Suppressor macrophage treated with lipopolysaccharide for 4 hours (primary cell): Measurements from ENCODE around the gene RALGPS2.
"Not testable (repeated sequence)": the region's sequence is repeated elsewhere in the genome, so short reads cannot be mapped to it uniquely, and the experiment has no call there.

Source experiments
- DNase-seq: peaks from one replicate; pipeline ENCODE4 v3.0.0-alpha.2; 2020

Gene RALGPS2

GRCh38 chr1:178784131-178784536 lies 59.1 kb downstream of the RALGPS2 start:
- no peak for DNase-seq

DNA sequence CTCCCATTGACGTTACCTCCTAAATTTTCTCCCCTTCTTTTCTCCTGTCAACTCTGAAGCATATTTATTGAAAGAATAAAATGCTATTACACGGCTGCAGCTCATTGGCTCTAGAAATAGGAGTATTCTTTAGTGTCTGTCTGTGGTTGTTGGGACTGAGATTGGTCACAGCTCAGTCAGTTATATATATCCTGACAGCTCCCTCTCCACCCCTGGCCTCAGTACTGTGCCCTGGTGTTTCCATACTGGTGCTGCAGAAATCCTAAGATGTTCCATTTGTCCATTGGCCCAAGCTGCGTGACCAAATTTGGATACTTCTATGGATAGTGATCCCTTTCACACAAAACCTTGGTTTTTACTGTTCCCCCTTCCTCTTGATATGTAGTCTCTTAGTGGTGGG lies 67.3 kb downstream of the RALGPS2 start:
- no peak for DNase-seq

DNA sequence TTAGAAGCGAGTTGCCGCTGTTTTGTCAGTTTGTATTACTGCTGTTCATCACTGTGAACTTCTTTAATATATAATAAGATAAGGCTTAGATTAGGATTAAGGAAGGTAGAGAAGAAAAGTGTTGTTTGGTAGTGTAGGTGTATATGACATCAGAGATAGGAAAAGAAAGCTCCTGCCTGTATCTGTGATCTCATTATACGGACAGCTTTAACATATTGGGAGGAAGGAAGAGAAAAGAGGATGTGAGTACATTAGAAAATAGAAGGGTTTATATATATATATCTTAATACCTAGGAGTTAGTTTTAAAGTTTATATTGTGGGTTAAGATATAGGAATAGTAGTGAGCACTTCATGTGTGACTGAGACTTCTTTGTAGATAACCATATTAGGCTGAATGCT lies 71.0 kb downstream of the RALGPS2 start:
- DNase-seq = no peak

DNA sequence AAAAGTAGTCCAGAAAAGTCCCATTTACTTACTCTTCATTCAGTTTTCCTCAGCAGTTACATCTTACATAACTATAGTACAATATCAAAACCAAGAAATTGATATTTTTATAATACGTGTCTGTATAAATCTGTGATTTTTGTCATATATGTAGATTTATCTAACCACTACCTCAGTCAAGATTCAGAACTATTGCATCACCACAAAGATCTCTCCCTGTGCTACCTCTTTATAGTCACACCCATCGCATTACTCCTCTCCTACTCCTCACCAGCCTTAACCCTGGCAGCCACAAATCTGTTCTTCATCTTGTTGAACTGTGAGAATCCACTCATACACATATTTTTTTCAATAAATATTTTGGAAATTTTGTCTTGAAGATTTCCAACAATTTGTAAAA lies 72.5 kb downstream of the RALGPS2 start:
- DNase-seq = no peak

GRCh38 chr1:178798232-178798861 lies 73.3 kb downstream of the RALGPS2 start:
- DNase-seq = no peak

- DNase-seq = no peak
Observed at GRCh38 chr1:178802873-178803272, 77.8 kb downstream of the RALGPS2 start.

- DNase-seq = no peak
Observed at GRCh38 chr1:178806665-178807300, 81.7 kb downstream of the RALGPS2 start.

DNA sequence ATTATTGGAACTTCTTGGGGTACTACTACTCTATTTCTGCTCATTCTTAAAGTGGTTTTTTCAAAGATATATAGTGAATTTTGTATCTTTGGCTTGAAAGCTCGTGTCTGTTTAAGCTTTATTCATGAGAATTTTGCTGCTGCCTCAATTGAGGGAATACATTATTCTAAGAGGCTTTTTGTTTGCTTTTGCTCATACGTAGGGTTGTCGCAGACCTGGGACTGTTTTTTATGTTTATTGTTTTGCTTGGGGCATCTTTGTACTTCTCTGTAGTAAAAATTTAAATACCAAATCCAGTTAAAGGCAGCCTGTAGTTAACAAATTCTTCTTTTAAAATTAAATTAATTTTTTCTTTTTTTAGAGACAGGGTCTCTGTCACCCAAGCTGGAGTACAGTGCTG lies 83.5 kb downstream of the RALGPS2 start:
- DNase-seq = no peak

GRCh38 chr1:178810585-178810984 lies 85.5 kb downstream of the RALGPS2 start:
- DNase-seq = no peak

GRCh38 chr1:178818416-178818815 lies 93.4 kb downstream of the RALGPS2 start:
- DNase-seq = no peak

DNA sequence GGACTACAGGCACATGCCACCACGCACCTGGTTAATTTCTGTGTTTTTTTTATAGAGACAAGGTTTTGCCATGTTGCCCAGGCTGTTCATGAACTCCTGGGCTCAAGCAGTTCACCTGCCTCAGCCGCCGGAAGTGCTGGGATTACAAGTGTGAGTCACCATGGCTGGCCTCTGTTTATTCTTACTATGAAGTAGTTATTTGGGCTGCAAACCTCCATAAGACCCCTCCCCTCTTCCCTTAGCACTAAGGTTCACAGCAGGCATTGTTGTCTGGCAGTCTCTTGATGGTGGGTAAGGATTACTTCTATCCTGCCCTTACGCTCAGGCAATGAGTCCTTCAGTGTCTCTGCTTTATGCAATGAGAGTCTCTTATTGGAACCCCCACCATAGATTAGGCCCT lies 94.1 kb downstream of the RALGPS2 start:
- DNase-seq = no peak

DNA sequence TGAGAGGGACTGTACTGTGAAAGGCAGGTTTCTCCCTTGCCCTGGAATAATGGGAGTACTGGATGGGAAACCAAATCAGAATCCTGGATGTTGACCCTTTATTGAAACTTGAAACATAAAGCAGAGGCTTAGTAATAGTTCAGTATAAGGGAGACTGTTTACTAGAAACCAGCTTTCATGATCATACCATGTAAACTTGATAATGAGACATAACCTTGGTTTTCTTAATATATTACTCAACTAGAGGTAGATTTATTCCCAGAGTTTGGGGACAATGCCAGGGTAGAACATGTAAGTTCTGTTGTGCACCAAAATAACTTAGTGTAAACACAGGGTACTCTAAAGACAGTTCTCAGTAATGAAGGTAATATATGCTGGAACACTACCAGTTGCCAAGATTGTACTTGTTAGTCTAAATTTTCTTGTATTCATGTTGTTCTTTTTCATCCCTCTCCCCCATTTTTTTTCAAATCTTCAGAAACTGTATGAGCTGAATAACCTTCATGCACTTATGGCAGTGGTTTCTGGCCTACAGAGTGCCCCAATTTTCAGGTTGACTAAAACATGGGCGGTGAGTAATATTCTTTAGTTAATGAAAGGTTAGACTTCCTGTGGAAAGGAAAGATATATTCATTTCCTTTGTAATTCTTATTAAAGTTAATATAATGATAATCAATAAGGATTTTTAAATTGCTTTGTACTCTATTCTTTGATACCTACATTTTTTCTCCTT lies 96.3 kb downstream of the RALGPS2 start:
- no peak for DNase-seq

- no peak for DNase-seq
Observed at GRCh38 chr1:178825167-178825566, 100.1 kb downstream of the RALGPS2 start.

DNA sequence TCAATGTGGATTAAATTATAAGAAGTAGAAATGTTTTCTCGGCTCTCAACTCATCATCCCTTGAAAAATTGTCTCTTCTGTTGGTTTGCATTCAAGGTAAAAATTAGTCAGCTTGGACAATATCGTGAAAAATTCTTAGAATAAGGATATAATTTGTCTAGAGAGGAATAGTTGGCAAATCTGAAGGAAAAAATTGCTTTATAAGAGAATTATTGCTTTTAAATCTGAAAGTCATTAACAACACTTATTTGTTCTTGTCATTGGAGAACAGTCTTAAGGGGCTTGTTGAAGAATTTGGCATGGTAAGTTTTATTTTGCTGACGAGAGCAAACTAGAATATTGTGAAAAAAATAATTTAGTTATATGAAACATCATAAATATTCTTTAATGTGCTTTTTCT lies 119.4 kb downstream of the RALGPS2 start:
- no peak for DNase-seq

- no peak for DNase-seq
Observed at GRCh38 chr1:178846306-178846705, 121.3 kb downstream of the RALGPS2 start.

DNA sequence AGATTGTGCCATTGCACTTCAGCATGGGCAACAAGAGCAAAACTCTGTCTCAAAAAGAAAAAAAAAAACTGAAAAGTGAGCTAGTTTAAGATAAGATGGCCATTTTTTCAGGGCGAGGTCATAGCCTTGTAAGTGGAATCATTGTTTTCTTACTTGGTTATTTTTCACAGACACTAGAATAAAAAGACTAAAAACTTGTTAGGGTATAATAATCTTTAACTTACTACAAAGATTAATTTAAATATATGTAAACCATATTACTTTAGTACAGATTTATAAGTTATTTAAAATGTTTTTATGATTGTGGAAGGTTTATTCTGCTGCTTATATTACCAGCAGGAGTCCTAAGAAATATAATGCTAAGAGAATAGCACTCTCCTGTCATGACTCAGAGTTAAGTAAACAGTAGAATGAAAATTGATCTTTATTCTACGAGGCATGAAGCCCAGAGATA lies 122.4 kb downstream of the RALGPS2 start:
- no peak for DNase-seq

DNA sequence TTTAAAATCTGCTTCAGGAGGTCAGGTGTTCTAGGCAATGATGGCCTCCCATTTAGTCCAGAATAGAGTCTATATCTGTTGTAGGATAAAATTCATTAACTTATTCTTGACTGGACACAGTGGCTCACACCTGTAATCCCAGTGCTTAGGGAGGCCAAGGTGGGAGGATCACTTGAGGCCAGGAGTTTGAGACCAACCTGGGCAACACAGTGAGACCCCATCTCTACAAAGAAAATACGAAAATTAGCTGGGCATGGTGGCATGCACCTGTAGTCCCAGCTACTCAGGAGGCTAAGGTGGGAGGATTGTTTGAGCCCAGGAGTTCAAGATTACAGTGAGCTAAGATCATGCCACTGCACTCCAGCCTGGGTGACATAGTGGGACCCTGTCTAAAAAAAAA lies 122.9 kb downstream of the RALGPS2 start:
- DNase-seq = not testable (repeated sequence)

- no peak for DNase-seq
Observed at GRCh38 chr1:178849918-178850317, 124.9 kb downstream of the RALGPS2 start.

DNA sequence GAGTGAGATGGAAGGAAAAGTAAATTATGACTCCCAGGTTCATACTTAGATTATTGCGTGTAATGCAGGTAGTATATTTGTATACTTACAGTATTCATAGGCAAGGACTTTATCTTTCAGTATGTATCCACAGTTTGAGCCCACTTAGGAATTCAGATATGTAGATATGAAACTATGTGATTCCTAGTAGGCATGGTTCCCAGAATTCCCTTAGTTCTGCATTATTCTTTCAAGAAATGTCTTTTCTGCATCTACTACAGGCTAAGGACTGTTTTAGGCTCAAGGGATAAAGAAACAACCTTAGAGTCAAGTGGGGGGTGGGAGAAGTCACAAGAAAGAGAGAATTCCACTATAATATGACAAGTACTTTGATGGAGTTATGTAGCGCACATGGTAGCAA lies 132.1 kb downstream of the RALGPS2 start:
- DNase-seq = no peak

- DNase-seq = no peak
Observed at GRCh38 chr1:178862416-178862815, 137.4 kb downstream of the RALGPS2 start.

GRCh38 chr1:178862864-178863263 lies 137.8 kb downstream of the RALGPS2 start:
- DNase-seq = no peak

DNA sequence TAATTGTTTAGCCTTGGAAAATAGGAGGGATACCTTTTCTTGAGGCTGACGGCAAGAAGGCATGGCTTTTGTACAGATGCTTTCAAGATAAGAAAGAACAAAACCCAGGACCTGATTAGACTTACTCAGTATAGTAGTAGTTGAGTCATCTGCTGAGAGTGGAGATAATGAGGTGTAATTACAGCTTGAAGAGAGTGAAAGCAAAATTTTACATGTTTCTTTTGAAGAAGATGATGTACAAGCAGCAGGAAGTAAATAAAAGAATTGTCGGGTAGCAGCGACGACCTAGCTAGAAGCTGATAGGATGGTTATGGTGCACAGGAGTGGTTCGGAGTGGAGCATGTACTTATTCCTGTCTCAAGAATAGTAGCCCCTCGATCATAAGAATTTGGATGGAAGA lies 139.3 kb downstream of the RALGPS2 start:
- no peak for DNase-seq

- DNase-seq = peak; percentile 58
Observed at GRCh38 chr1:178867670-178868069, 142.6 kb downstream of the RALGPS2 start.

DNA sequence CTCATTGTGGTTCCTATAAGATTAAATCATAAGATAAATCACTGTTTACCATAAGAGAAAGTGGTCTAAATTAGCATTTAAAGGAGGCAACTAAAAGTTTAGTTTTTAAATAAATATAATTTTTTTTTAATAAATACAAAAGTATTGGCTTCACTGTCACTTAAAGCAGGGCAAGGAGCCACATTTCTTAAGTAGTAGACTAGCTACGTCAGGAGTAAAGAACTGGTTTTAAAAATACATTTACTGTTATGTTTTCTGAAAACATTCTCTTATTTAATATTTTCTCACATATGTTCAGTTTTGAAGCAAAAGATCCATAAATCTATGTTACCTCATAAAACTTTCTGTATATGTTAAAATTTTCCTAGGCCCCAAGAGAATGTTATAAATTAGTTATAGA lies 143.7 kb downstream of the RALGPS2 start:
- DNase-seq = no peak
